Activated naive CD4-positive, alpha-beta T cell treated with anti-CD3 and anti-CD28 coated beads, Interleukin-2, amount 50 U/mL, for 24 hours (primary cell): ENCODE measurements around the gene BNC2.

Source experiments
- H3K27ac Mint-ChIP-seq: one replicate; pipeline ENCODE4 v1.8.0; 2021; ENCODE audit warnings: mild to moderate bottlenecking, mixed read lengths
- H3K27me3 Mint-ChIP-seq: one replicate; pipeline ENCODE4 v1.8.0; 2021; ENCODE audit warnings: mixed read lengths
- H3K36me3 Mint-ChIP-seq: one replicate; pipeline ENCODE4 v1.8.0; 2021; ENCODE audit warnings: mixed read lengths
- H3K4me1 Mint-ChIP-seq: one replicate; pipeline ENCODE4 v1.8.0; 2021; ENCODE audit warnings: mixed read lengths
- H3K4me3 Mint-ChIP-seq: one replicate; pipeline ENCODE4 v1.8.0; 2021; ENCODE audit warnings: mild to moderate bottlenecking, mixed read lengths
- H3K9me3 Mint-ChIP-seq: one replicate; pipeline ENCODE4 v1.8.0; 2021; ENCODE audit warnings: mixed read lengths

The BNC2 gene

GRCh38 chr9:16521868-16522411, 348.5 kb downstream of the BNC2 start:
- no peak overlapping the region for H3K4me3 Mint-ChIP-seq

GRCh38 chr9:16519001-16519400, 351.5 kb downstream of the BNC2 start:
- Mint-ChIP-seq H3K36me3 (no peaks in the 10 kb centered on the region), H3K9me3 (no peaks in the 10 kb centered on the region)

More at GRCh38 chr9:16521868-16522411, 348.5 kb downstream of the BNC2 start:
- Mint-ChIP-seq H3K27ac (no peak overlapping the region), H3K9me3 (peaks cover 5% of the 10 kb centered on the region), H3K27me3 (no peaks in the 10 kb centered on the region), H3K36me3 (no peaks in the 10 kb centered on the region), H3K4me1 (no peaks in the 10 kb centered on the region)

GRCh38 chr9:16516891-16517290, 353.6 kb downstream of the BNC2 start:
- no peak overlapping the region for H3K27ac Mint-ChIP-seq
- no peaks in the 10 kb centered on the region for H3K4me1 Mint-ChIP-seq
- H3K9me3 Mint-ChIP-seq, result no peaks in the 10 kb centered on the region
- no peaks in the 10 kb centered on the region for H3K36me3 Mint-ChIP-seq
- no peaks in the 10 kb centered on the region for H3K27me3 Mint-ChIP-seq
- H3K4me3 Mint-ChIP-seq, result no peak overlapping the region

More at GRCh38 chr9:16519001-16519400, 351.5 kb downstream of the BNC2 start:
- Mint-ChIP-seq H3K27me3 (no peaks in the 10 kb centered on the region), H3K4me1 (no peaks in the 10 kb centered on the region), H3K27ac (no peak overlapping the region), H3K4me3 (no peak overlapping the region)

- Mint-ChIP-seq H3K4me1 (no peaks in the 10 kb centered on the region), H3K27me3 (no peaks in the 10 kb centered on the region), H3K9me3 (no peaks in the 10 kb centered on the region), H3K27ac (no peak overlapping the region), H3K4me3 (no peak overlapping the region), H3K36me3 (no peaks in the 10 kb centered on the region)
Observed at GRCh38 chr9:16515879-16516301, 354.6 kb downstream of the BNC2 start.

GRCh38 chr9:16515207-16515606, 355.3 kb downstream of the BNC2 start:
- Mint-ChIP-seq H3K9me3 (no peaks in the 10 kb centered on the region), H3K27me3 (no peaks in the 10 kb centered on the region), H3K4me1 (no peaks in the 10 kb centered on the region)

DNA sequence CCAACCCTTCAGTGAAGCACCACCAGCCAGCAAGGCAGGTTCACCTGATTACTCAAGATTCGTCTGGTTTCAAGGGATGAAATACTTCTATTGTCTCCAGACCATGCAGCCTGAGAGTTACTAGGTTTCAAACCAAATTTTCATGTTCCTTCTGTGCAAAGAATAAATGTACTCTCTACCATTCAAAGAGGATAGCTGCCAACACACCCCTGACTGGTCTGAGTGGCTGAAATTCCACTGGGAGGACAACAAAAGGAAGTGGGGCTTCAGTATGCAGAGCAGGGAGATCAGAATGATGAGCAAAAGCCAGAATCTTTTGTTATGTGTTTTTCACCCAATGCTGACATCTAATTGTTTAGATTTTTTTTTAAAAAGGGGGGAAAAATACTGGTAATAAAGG, 356.3 kb downstream of the BNC2 start:
- H3K27ac Mint-ChIP-seq, result no peak overlapping the region

More at GRCh38 chr9:16515207-16515606, 355.3 kb downstream of the BNC2 start:
- Mint-ChIP-seq H3K27ac (no peak overlapping the region), H3K36me3 (no peaks in the 10 kb centered on the region), H3K4me3 (no peak overlapping the region)

GRCh38 chr9:16512281-16512680, 358.2 kb downstream of the BNC2 start:
- Mint-ChIP-seq H3K27ac (no peak overlapping the region), H3K4me1 (no peaks in the 10 kb centered on the region), H3K9me3 (peaks cover 15% of the 10 kb centered on the region), H3K27me3 (no peaks in the 10 kb centered on the region), H3K36me3 (no peaks in the 10 kb centered on the region), H3K4me3 (no peak overlapping the region)

More for the DNA sequence above, 356.3 kb downstream of the BNC2 start:
- H3K9me3 Mint-ChIP-seq, result peaks cover 1% of the 10 kb centered on the region
- no peak overlapping the region for H3K4me3 Mint-ChIP-seq
- no peaks in the 10 kb centered on the region for H3K27me3 Mint-ChIP-seq
- H3K4me1 Mint-ChIP-seq, result no peaks in the 10 kb centered on the region
- H3K36me3 Mint-ChIP-seq, result no peaks in the 10 kb centered on the region

GRCh38 chr9:16510482-16510881, 360.0 kb downstream of the BNC2 start:
- H3K27me3 Mint-ChIP-seq, result no peaks in the 10 kb centered on the region
- no peak overlapping the region for H3K4me3 Mint-ChIP-seq
- no peaks in the 10 kb centered on the region for H3K36me3 Mint-ChIP-seq
- H3K4me1 Mint-ChIP-seq, result no peaks in the 10 kb centered on the region
- peaks cover 15% of the 10 kb centered on the region for H3K9me3 Mint-ChIP-seq
- H3K27ac Mint-ChIP-seq, result no peak overlapping the region

DNA sequence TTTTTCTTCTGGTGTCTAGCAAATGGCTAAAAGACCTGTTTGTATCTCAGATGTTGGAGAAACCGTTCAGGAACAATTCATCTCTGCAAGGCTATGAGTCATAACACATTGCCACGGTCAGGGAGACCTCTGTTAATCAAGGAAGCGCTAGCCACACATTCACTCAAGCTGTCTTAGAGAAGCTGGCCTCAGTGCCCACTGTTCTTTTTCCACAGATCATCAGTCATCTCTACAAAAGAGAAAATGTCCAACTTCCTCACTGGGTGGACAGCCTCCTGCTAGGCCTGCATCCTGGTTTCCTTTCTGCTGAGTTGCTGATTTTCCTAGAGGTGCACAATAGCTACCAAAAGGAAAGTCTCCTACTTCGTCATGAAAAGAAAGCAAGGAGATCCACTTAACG, 360.5 kb downstream of the BNC2 start:
- Mint-ChIP-seq H3K27me3 (no peaks in the 10 kb centered on the region), H3K4me1 (no peaks in the 10 kb centered on the region), H3K36me3 (no peaks in the 10 kb centered on the region), H3K9me3 (peaks cover 15% of the 10 kb centered on the region), H3K27ac (no peak overlapping the region), H3K4me3 (no peak overlapping the region)

DNA sequence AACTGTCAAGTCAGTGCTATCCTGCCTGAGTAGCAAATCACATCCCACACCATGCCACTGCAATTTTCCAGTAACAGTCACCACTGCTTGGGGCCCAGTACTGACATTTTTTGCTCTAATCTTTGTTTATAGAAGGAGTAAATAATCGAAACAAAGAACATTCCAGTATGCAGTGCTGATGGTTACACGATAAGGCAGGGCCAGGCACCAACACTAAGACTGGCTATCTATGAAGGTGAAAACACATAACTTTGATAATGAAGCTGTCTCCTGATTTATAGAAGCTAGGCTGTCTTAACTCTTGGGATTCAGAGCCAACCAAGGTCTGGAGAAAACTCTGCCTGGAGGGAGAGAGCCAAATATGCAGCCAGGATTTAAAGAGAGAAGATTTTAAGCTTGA, 365.3 kb downstream of the BNC2 start:
- Mint-ChIP-seq H3K4me1 (no peaks in the 10 kb centered on the region), H3K36me3 (no peaks in the 10 kb centered on the region), H3K27ac (no peak overlapping the region), H3K9me3 (peaks cover 16% of the 10 kb centered on the region), H3K27me3 (no peaks in the 10 kb centered on the region), H3K4me3 (no peak overlapping the region)

DNA sequence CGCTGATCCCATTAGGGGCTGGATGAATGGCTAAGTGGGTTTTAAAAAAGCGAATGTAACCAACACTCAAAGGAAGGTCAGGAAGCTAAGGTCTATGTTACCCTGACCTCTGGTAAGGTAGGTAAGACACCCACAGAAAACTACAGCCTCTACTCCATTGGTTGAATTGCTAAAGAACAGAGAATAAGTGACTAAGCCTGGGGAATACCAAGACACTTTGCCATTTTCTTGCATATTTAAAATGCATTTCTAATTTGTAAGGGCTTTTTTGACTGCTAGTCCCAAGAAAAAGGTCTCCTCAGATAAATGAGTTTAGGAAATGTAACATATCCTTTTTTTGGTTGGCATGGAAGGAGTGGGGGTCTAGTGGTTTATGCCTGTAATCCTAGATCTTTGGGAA, 368.7 kb downstream of the BNC2 start:
- H3K9me3 Mint-ChIP-seq, result peaks cover 6% of the 10 kb centered on the region
- no peak overlapping the region for H3K4me3 Mint-ChIP-seq
- H3K36me3 Mint-ChIP-seq, result no peaks in the 10 kb centered on the region
- no peaks in the 10 kb centered on the region for H3K4me1 Mint-ChIP-seq
- no peak overlapping the region for H3K27ac Mint-ChIP-seq
- no peaks in the 10 kb centered on the region for H3K27me3 Mint-ChIP-seq

- Mint-ChIP-seq H3K27ac (no peak overlapping the region), H3K9me3 (peaks cover 6% of the 10 kb centered on the region), H3K4me3 (no peak overlapping the region), H3K4me1 (no peaks in the 10 kb centered on the region), H3K27me3 (no peaks in the 10 kb centered on the region), H3K36me3 (no peaks in the 10 kb centered on the region)
Observed at GRCh38 chr9:16501141-16501540, 369.3 kb downstream of the BNC2 start.

DNA sequence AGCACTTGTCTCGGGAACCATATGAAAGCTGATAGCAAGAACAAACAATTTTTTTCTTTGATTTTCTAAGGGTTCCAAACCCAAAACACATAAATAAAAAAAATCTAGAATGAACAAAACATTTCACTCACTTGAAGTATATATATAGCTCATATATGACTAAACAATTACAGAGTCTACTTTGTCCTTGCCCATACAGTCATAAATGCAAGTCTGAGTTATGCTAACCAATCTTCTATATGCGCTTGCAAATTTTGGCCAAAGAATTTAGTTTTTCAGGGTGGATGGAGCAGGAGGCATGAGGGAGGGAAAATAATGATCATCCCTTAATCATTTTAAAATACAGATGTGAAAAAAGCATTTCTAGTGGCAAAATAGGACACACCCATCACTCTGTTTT, 370.1 kb downstream of the BNC2 start:
- H3K27me3 Mint-ChIP-seq, result no peaks in the 10 kb centered on the region
- H3K27ac Mint-ChIP-seq, result no peak overlapping the region
- H3K9me3 Mint-ChIP-seq, result peaks cover 6% of the 10 kb centered on the region

GRCh38 chr9:16499892-16500291, 370.6 kb downstream of the BNC2 start:
- Mint-ChIP-seq H3K27me3 (no peaks in the 10 kb centered on the region), H3K4me3 (no peak overlapping the region), H3K4me1 (no peaks in the 10 kb centered on the region), H3K36me3 (no peaks in the 10 kb centered on the region), H3K9me3 (peaks cover 6% of the 10 kb centered on the region), H3K27ac (no peak overlapping the region)

More for the DNA sequence above, 370.1 kb downstream of the BNC2 start:
- Mint-ChIP-seq H3K4me3 (no peak overlapping the region), H3K4me1 (no peaks in the 10 kb centered on the region), H3K36me3 (no peaks in the 10 kb centered on the region)

GRCh38 chr9:16496908-16497307, 373.6 kb downstream of the BNC2 start:
- no peaks in the 10 kb centered on the region for H3K36me3 Mint-ChIP-seq
- H3K27me3 Mint-ChIP-seq, result no peaks in the 10 kb centered on the region
- peaks cover 6% of the 10 kb centered on the region for H3K9me3 Mint-ChIP-seq
- H3K4me1 Mint-ChIP-seq, result no peaks in the 10 kb centered on the region
- no peak overlapping the region for H3K27ac Mint-ChIP-seq
- H3K4me3 Mint-ChIP-seq, result no peak overlapping the region

DNA sequence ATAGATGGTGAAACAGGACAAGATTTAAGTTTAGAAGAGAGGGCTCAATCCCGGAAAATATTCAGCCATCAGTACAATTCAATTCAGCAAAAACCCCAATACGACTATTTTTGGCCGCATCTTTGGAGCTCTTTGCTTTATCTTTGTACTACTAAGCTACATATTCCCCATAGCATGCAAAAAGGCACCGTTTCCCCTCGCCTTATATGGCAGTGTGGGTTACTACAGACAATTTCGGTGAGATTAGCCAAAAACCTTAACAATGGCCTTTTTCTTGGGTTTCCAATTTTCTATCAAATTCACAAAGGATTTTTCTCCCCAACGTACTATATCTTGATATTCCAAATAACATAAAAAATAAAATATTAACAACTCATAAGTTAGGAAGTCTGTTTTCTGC, 382.6 kb downstream of the BNC2 start:
- no peak overlapping the region for H3K4me3 Mint-ChIP-seq
- H3K9me3 Mint-ChIP-seq, result peaks cover 5% of the 10 kb centered on the region
- H3K27ac Mint-ChIP-seq, result no peak overlapping the region
- H3K4me1 Mint-ChIP-seq, result no peaks in the 10 kb centered on the region
- no peaks in the 10 kb centered on the region for H3K36me3 Mint-ChIP-seq
- H3K27me3 Mint-ChIP-seq, result no peaks in the 10 kb centered on the region
